ENCODE results near the gene LTB4R2. TPM values are rescaled to one million over a fixed set of nuclear protein-coding genes. Genes with fewer than 3 reads are reported as not detected.

Gene LTB4R2
- total and polyA plus RNA-seq, 2 donors (not counting 1 experiment from before 2014, with no cell fraction given) = 10.7 to 11.7 TPM

DNA sequence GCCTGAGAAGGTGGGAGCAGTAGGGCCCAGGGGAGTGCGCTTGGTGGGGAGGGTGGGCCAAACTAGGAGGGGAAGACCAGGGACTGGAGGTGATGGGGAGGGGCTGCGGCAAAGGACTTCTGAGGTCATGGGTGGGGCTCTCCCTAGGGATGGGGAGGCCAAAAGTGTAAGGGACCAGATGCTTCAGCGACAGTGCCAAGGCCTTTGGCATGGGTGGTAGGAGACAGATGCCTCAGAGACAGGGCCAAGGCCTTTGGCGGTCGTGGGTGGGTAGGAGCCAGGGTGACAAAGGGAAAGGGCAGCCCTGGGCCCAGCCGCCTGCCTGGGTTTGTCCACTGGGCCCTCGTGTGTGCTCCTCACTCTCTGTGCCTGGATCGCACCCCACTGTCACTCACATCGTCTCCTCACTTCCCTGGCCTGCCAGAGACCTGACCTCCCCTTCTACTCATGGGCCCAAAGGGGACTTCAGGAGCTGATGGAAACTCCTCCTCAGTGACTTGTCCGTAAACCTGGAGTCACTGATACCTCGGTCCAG lies 25.4 kb upstream of the LTB4R2 start:
- POLR2A ChIA-PET = interaction anchor here (0.6 kb wide), 1 partner anchor 65 kb away, joined by 8 read pairs; no protein-coding TSS in a partner anchor
- Histone ChIP-seq H3K36me3 (replicated peaks in 1 of 2; ENCODE audit: control extremely low read depth in 1 of 2, control insufficient read depth in 1 of 2, extremely low read depth in 1 of 2, insufficient read depth in 2 of 2, low read length in 1 of 2) (peaks cover 0 to 3% of the 10 kb centered on the region in 2 experiments), H3K27me3 (replicated peaks in 1 of 4; ENCODE audit: control extremely low read depth in 1 of 4, control insufficient read depth in 3 of 4, insufficient read depth in 4 of 4, low read length in 3 of 4) (no peaks in the 10 kb centered on the region), H3K4me3 (ENCODE audit: control extremely low read depth in 1 of 5, extremely low read depth in 1 of 5, insufficient read depth in 1 of 5, low read depth in 2 of 5, low read length in 4 of 5) (no peak overlapping the region), H3K79me2 (ENCODE audit: control insufficient read depth, insufficient read depth, low read length) (peaks cover 29% of the 10 kb centered on the region), H3K9me3 (ENCODE audit: control extremely low read depth in 1 of 3, control insufficient read depth in 2 of 3, insufficient read depth in 1 of 3, low read length in 2 of 3) (no peaks in the 10 kb centered on the region), H3K27ac (ENCODE audit: low read length in 2 of 2) (no peak overlapping the region), H3K9ac (ENCODE audit: low read length) (no peak overlapping the region), H4K20me1 (ENCODE audit: control insufficient read depth, insufficient read depth, low read length, poor library complexity, severe bottlenecking) (no peaks in the 10 kb centered on the region), H3K4me2 (replicated peaks; ENCODE audit: low read depth, low read length, poor library complexity, severe bottlenecking) (no peak overlapping the region), H2AFZ (ENCODE audit: insufficient read depth, low read depth, low read length, poor library complexity, severe bottlenecking) (no peak overlapping the region), H3K4me1 (ENCODE audit: control insufficient read depth in 2 of 2, insufficient read depth in 2 of 2, low read length in 2 of 2) (peaks cover 13 to 34% of the 10 kb centered on the region in 2 donors)
- Mint-ChIP-seq H3K27ac (no peak overlapping the region), H3K27me3 (no peaks in the 10 kb centered on the region), H3K4me1 (peaks cover 29% of the 10 kb centered on the region), H3K4me3 (no peak overlapping the region), H3K9me3 (ENCODE audit: insufficient read depth) (no peaks in the 10 kb centered on the region)
- no peak for ATAC-seq (ENCODE audit: low read depth)
- intact Hi-C loops (cut with micrococcal nuclease) = no loop called here
- WGBS (ENCODE audit: insufficient coverage) = 94% methylated on average over 9 of the region's 11 CpGs
- TF ChIP-seq EZH2 (IDR thresholded peaks at IDR 0.05; ENCODE audit: borderline replicate concordance, insufficient read depth, low read depth, low read length, poor library complexity, severe bottlenecking) = no peak
- TF ChIP-seq, protein P1, sequence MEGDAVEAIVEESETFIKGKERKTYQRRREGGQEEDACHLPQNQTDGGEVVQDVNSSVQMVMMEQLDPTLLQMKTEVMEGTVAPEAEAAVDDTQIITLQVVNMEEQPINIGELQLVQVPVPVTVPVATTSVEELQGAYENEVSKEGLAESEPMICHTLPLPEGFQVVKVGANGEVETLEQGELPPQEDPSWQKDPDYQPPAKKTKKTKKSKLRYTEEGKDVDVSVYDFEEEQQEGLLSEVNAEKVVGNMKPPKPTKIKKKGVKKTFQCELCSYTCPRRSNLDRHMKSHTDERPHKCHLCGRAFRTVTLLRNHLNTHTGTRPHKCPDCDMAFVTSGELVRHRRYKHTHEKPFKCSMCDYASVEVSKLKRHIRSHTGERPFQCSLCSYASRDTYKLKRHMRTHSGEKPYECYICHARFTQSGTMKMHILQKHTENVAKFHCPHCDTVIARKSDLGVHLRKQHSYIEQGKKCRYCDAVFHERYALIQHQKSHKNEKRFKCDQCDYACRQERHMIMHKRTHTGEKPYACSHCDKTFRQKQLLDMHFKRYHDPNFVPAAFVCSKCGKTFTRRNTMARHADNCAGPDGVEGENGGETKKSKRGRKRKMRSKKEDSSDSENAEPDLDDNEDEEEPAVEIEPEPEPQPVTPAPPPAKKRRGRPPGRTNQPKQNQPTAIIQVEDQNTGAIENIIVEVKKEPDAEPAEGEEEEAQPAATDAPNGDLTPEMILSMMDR (IDR thresholded peaks at IDR 0.05) = no peak
- DNase-seq = no peak
- CTCF ChIA-PET = interaction anchor here (1.1 to 3.3 kb wide), 2 partner anchors 23 to 42 kb away, joined by 3 to 21 read pairs; partner anchors contain the start of genes CIDEB and TINF2

DNA sequence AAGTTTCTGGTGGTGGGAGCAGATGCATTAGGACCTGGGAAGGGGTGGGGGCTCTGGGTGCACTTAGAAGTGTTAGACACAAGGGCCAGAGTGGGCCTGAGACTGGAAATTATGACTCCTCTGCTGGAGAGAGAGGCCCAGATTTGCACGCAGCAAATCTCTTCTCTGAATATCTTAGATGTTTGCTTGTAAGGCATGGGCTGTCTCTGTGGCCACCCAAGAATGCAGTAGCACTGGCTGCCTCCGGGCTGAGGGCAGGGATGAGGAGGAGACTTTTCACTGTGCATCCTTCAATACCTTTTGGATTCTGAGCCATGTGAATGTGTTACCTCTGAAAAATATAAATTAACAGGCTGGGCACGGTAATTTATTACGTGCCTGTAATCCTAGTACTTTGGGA lies 24.6 kb upstream of the LTB4R2 start:
- no peaks in the 10 kb centered on the region for H3K27me3 ChIP-seq (replicated peaks in 1 of 4; ENCODE audit: control extremely low read depth in 1 of 4, control insufficient read depth in 3 of 4, insufficient read depth in 4 of 4, low read length in 3 of 4)
- H3K27ac Mint-ChIP-seq = no peak overlapping the region
- no peak overlapping the region for H2AFZ ChIP-seq (ENCODE audit: insufficient read depth, low read depth, low read length, poor library complexity, severe bottlenecking)
- H3K27ac ChIP-seq (ENCODE audit: low read length in 2 of 2) = no peak overlapping the region
- no peaks in the 10 kb centered on the region for H4K20me1 ChIP-seq (ENCODE audit: control insufficient read depth, insufficient read depth, low read length, poor library complexity, severe bottlenecking)
- WGBS (ENCODE audit: insufficient coverage) = 100% methylated on average over 2 of the region's 4 CpGs
- POLR2A ChIA-PET = interaction anchor here (0.6 kb wide), 1 partner anchor 66 kb away, joined by 8 read pairs; no protein-coding TSS in a partner anchor
- DNase-seq (no peak), ATAC-seq (ENCODE audit: low read depth) (no peak)
- H3K9ac ChIP-seq (ENCODE audit: low read length) = no peak overlapping the region
- no peaks in the 10 kb centered on the region for H3K9me3 Mint-ChIP-seq (ENCODE audit: insufficient read depth)
- TF ChIP-seq EZH2 (IDR thresholded peaks at IDR 0.05; ENCODE audit: borderline replicate concordance, insufficient read depth, low read depth, low read length, poor library complexity, severe bottlenecking) = no peak
- TF ChIP-seq, protein P1 (IDR thresholded peaks at IDR 0.05) = no peak
- peaks cover 12 to 34% of the 10 kb centered on the region in 2 donors for H3K4me1 ChIP-seq (ENCODE audit: control insufficient read depth in 2 of 2, insufficient read depth in 2 of 2, low read length in 2 of 2)
- peaks cover 3 to 10% of the 10 kb centered on the region in 2 experiments for H3K36me3 ChIP-seq (replicated peaks in 1 of 2; ENCODE audit: control extremely low read depth in 1 of 2, control insufficient read depth in 1 of 2, extremely low read depth in 1 of 2, insufficient read depth in 2 of 2, low read length in 1 of 2)
- no peaks in the 10 kb centered on the region for H3K9me3 ChIP-seq (ENCODE audit: control extremely low read depth in 1 of 3, control insufficient read depth in 2 of 3, insufficient read depth in 1 of 3, low read length in 2 of 3)
- H3K4me3 ChIP-seq (ENCODE audit: control extremely low read depth in 1 of 5, extremely low read depth in 1 of 5, insufficient read depth in 1 of 5, low read depth in 2 of 5, low read length in 4 of 5) = no peak overlapping the region
- no peak overlapping the region for H3K4me3 Mint-ChIP-seq
- peaks cover 29% of the 10 kb centered on the region for H3K4me1 Mint-ChIP-seq
- H3K4me2 ChIP-seq (replicated peaks; ENCODE audit: low read depth, low read length, poor library complexity, severe bottlenecking) = no peak overlapping the region
- CTCF ChIA-PET = interaction anchor here (0.5 kb wide), 1 partner anchor 80 kb away, joined by 3 read pairs; no protein-coding TSS in a partner anchor
- H3K79me2 ChIP-seq (ENCODE audit: control insufficient read depth, insufficient read depth, low read length) = peaks cover 29% of the 10 kb centered on the region
- no peaks in the 10 kb centered on the region for H3K27me3 Mint-ChIP-seq
- intact Hi-C loops (cut with micrococcal nuclease) = no loop called here

All from B cell (primary cell).